Uterus (tissue), 2 donors: Measurements from ENCODE around the gene TBC1D28.
"Not testable (repeated sequence)": the region's sequence is repeated elsewhere in the genome, so short reads cannot be mapped to it uniquely, and the experiment has no call there.

Experiments used
- POLR2A ChIP-seq, 2 donors: fragments of 450-650 bp; IDR thresholded peaks; one replicate each; pipeline ENCODE4 v1.6.1; 2016; ENCODE audit warnings: antibody characterized with exemption in 2 of 2, mild to moderate bottlenecking in 1 of 2, moderate library complexity in 1 of 2
- TF ChIP-seq, protein P1 (sequence below), 4 experiments: fragments of 200-600 bp in 2 of 4; fragments of 450-650 bp in 2 of 4; sonication (generic) in 2 of 4; IDR thresholded peaks; one replicate each; pipeline ENCODE4 v1.5.1; 2016 to 2019; ENCODE audit warnings: antibody characterized with exemption in 4 of 4, mild to moderate bottlenecking in 2 of 4, moderate library complexity in 1 of 4

DNA sequence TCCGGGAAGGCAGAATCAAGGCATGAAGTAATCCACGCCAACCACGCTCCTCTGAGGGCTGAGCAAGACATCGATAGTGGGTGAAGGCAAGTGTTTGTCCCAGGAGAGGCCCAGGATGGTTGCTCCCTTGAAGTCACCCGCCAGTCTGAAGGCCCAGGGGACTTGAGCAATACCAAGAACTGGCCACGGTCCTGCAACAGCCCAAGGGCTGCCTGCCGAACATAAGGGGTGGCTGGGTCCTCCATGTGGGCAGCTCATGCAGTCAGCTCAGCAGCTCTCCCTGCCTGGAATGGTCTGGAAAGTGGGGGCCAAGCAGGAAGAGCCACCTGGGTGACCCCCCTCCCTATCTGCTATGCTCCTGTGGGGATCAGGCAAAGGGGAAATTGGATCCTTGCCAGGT is 8.4 kb downstream of the TBC1D28 start:
- TF ChIP-seq, protein P1, sequence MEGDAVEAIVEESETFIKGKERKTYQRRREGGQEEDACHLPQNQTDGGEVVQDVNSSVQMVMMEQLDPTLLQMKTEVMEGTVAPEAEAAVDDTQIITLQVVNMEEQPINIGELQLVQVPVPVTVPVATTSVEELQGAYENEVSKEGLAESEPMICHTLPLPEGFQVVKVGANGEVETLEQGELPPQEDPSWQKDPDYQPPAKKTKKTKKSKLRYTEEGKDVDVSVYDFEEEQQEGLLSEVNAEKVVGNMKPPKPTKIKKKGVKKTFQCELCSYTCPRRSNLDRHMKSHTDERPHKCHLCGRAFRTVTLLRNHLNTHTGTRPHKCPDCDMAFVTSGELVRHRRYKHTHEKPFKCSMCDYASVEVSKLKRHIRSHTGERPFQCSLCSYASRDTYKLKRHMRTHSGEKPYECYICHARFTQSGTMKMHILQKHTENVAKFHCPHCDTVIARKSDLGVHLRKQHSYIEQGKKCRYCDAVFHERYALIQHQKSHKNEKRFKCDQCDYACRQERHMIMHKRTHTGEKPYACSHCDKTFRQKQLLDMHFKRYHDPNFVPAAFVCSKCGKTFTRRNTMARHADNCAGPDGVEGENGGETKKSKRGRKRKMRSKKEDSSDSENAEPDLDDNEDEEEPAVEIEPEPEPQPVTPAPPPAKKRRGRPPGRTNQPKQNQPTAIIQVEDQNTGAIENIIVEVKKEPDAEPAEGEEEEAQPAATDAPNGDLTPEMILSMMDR (IDR thresholded peaks at IDR 0.05) = not testable (repeated sequence)
- TF ChIP-seq POLR2A (IDR thresholded peaks at IDR 0.05) = not testable (repeated sequence)
